GM19351 (cell line): Measurements from ENCODE around the gene LRRC71.
"Not testable (repeated sequence)": the region's sequence is repeated elsewhere in the genome, so short reads cannot be mapped to it uniquely, and the experiment has no call there.

Source experiments
- ATAC-seq: cut with Tn5 transposase; IDR thresholded peaks from one replicate; pipeline ENCODE4 v1.9.1; 2021; ENCODE audit warnings: mild to moderate bottlenecking, moderate library complexity; ENCODE audit not compliant: unreplicated experiment

The LRRC71 gene

DNA sequence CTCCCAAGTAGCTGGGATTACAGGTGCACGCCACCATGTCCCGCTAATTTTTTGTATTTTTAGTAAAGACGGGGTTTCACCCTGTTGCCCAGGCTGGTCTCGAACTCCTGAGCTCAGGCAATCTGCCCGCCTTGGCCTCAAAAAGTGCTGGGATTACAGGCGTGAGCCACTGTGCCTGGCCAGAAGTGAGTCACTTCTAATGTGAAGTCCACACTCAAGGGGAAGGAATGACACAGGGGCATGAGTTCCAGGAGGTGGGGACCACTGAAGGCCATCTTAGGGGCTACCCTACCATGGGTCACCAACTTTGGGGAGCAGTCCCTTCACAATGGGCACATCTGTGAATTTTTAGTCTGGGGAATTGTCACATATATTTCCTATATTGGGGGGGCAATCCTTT, 6.3 kb downstream of the LRRC71 start:
- ATAC-seq, result not testable (repeated sequence)

DNA sequence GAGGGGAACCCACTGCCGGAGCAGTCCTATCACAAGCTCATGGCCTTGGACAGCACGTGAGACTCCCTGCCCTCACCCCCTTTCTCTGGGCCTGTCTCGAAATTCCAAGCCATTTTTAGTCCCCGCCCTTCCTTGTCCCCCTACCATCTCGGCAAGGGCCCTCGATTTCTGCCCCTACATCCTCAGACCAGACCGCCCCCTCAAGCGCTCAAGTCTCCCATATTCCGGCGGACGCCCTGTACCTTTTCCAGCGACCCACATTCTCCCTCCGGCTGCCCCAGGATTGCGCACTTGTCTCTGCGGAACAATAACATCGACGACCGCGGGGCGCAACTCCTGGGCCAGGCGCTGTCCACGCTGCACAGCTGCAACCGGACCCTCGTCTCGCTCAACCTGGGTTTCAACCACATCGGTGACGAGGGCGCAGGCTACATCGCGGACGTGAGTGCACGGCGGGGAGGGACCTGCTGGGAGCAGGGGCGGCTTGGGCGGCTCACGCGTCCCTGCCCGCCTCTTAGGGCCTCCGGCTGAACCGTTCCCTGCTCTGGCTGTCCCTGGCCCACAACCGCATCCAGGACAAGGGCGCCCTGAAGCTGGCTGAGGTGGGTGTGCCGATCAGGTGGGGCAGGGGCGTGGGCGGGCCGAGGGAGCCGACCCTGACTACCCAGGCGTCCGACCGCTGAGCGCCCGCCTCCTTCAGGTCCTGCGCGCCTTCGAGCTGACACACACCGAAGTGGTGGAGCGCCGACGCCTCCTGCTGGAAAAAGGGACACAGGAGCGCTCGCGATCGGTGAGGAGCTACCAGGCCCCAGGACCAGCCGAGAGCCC, 7.0 kb downstream of the LRRC71 start:
- ATAC-seq, result no peak

DNA sequence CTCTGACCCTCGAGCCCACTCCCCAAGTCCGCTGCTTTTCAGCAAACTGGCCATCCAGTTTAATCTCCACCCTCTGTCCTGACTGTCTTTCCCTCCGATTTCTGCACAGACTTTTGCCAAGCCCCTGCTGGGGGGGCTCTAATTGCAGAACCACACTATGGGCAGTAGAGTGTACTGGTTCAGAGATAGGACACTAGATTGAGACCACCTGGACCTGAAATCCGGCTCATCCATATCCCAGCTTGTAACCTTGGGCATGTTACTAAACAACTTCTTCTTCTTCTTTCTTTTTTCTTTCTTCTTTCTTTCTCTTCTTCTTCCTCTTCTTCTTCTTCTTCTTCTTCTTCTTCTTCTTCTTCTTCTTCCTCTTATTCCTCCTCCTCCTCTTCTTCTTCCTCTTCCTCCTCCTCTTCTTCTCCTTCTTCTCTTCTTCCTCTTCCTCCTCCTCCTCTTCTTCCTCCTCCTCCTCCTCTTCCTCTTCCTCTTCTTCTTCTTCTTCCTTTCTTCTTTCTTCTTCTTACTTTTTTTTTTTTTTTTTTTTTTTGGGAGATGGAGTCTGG, 7.7 kb downstream of the LRRC71 start:
- no peak for ATAC-seq

- ATAC-seq, result no peak
These were observed 9.3 kb downstream of the LRRC71 start for GRCh38 chr1:156929596-156930238.

DNA sequence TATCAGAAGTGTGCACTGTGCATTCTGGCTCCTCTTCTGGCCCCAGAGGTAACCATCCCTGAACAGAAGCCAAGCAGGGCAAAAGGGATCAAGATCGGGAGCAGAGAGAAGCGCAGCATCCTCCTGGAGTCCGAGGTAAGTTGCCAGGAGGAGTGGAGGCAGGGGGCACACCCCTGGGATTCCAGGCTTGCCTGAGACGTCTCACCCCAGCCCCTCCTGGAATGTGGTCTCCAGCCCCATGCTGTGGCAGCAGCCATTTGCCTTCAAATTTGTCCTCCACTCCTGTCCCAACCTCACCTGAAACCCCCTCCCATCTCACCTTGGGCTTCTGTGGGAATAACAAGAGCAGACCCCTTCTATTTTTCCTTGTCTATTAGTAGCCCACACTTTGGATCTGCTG, 10.1 kb downstream of the LRRC71 start:
- no peak for ATAC-seq

DNA sequence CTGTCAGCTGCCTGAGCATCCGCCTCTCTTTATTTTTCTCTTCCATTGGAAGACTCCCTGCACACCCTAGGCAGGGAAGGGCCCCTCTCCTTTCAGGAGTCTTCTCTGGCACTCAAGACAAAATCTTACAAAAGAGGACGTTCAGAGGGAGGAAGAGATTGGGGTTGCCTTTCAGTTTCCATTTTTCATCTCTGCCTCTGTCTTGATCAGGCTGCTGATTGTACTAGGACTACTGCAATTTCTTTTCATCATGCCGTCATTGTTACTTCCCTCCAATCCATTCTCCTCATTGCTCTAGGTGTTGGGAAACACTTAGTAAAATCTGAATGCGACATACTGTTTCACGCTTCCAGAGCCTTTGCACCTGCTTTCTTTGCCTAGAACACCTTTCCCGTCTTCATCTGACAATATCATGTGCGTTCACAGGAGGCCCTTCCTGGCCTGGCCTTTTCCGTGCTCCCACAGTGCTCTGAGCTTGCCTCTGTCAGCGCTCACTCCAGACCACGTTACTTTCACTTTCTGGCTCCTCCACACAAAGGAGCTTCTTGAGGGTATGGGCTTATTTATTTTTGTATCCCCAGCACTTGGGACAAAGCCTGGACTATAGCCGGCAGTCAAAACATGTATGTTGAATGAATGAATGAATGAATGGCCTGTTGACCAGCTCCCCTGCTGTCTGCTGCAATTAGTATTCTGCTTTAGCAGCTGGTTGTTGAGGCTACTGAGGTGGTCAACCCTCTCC, 10.9 kb downstream of the LRRC71 start:
- ATAC-seq, result no peak

GRCh38 chr1:156931974-156932710, 11.7 kb downstream of the LRRC71 start:
- ATAC-seq, result no peak

GRCh38 chr1:156933136-156933535, 12.7 kb downstream of the LRRC71 start:
- no peak for ATAC-seq

GRCh38 chr1:156935505-156936128, 15.2 kb downstream of the LRRC71 start:
- ATAC-seq, result no peak

DNA sequence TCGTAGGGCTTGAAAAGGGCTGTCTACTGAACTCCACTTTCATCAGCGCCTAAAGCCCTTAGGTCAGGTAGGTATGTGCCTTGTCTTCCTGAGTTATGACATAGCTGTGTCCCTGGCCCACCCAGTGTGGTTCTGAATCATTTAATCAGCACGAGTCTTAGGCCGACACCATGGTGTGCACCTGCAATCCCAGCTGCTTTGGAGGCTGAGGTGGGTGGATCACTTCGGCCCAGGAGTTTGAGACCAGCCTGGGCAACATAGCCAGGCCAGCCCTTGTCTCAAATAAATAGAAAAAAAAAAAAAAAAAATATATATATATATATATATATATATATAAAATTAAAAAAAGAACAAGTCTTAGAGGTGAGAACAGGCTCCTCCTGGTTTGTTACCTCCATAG, 15.8 kb downstream of the LRRC71 start:
- ATAC-seq, result no peak

DNA sequence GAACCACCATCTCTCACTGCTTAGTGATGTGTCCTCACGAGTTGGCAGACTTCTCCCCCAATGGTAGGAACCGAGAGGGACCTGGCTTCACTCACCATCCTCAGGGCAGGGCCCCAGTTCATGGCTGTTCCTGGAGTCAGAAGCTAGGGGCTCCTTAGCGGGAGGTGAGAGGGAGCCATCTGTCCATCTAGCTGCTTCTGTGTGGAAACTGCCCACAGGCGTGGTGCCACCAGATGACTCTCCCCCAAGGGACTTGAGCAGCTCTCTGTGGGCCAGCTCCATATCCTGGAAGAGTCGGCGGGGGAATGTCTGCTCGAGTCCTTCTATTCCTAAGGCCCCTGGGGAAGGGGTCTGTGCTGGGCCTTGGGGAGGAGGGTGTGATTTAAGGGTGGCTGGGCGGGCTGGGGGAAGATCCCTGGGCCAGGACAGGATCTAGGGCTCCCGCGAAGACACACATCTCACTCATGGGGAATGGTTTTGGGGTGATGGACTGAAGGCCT, 16.3 kb downstream of the LRRC71 start:
- ATAC-seq, result no peak

DNA sequence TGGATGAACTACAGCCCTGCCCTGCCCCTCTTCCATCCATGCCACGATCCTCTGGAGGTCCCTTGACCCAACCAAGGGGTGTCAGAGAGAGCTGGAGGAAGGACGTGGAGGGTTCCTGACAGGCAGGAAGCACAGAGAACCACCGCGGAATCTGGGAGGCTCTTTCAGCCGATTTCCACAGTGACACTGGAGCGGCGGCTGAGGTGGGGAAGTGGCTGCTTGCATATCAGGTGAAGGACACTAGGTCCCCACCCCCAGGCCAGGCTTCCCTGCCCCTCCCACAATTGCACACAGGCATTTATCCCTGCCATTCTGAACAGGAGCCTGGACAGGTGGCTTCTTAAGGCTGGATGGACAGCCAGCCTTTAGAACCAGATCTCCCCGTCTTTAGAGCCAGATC, 17.5 kb downstream of the LRRC71 start:
- no peak for ATAC-seq

- ATAC-seq, result no peak
These were observed 18.4 kb downstream of the LRRC71 start for GRCh38 chr1:156938813-156939212.

- ATAC-seq, result no peak
These were observed 19.4 kb downstream of the LRRC71 start for GRCh38 chr1:156939786-156940334.

- no peak for ATAC-seq
These were observed 21.2 kb downstream of the LRRC71 start for GRCh38 chr1:156941675-156942074.

DNA sequence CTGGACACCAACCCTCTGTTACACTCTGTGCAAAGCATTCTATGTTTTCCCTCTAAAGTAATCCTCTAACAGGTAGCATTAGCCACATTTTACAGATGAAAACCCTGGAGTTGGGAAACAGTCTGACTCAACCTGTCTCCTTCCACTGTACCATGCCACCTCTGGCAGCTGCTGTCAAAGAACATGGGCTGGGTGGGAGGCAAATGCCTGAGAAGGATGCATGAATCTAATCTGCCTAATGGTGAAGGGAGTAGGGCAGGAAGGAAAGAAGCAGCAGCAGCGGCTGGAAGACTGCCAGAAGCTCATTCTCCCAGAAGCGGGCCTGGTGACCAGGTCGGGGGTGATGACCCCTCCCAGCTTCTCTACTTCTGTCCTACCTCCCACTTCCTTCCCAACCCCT, 21.7 kb downstream of the LRRC71 start:
- no peak for ATAC-seq

GRCh38 chr1:156942576-156942975, 22.1 kb downstream of the LRRC71 start:
- ATAC-seq, result no peak

DNA sequence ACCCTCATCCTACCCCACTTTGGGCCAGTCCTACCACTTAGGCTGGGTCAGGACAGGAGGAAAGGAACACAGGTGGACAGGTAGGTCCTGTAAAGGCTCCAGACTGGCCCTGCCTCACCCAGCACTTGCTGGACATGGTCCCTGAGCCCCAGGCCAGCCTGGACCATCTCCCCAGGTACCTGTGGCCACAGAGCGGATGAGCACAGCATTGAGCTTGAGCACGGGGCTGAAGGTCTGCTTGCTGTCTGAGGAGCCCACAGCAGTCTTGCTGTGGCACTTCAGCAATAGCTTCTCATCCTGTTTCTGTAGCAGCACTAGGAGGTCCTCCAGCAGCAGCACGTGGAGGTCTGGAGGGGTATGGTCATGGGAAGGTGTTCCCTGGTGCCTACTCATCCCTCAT, 23.3 kb downstream of the LRRC71 start:
- no peak for ATAC-seq

GRCh38 chr1:156944268-156944667, 23.8 kb downstream of the LRRC71 start:
- no peak for ATAC-seq

DNA sequence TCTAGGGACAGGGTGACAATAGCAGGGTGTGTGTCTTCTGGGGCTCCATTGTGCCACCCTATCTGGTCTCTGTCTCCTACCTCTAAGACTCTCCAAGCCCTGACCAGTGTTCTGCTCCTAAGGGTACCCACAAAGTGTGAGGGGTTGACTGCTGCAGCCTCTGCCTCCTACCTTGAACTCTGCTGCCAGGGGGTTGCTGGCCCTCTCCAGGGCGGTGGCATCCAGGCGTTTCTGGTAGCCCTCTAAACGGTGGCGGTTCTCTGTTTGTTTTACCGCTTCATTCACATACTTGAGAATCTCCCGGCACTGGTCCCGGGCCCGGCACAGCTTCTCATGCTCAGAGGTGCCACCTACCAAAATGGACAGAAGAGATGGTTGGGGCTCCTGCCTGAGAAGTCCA, 24.4 kb downstream of the LRRC71 start:
- ATAC-seq, result no peak
